HG03095 (cell line): ENCODE results near the gene IKZF1.

Experiments
- ATAC-seq: cut with Tn5 transposase; IDR thresholded peaks from one replicate; pipeline ENCODE4 v1.9.1; 2021; ENCODE audit warnings: moderate library complexity; ENCODE audit not compliant: unreplicated experiment

IKZF1 gene

GRCh38 chr7:50351267-50351666, 46.8 kb downstream of the IKZF1 start:
- no peak for ATAC-seq

- peak; percentile 83 for ATAC-seq
Observed at GRCh38 chr7:50352282-50352681, 47.8 kb downstream of the IKZF1 start.

DNA sequence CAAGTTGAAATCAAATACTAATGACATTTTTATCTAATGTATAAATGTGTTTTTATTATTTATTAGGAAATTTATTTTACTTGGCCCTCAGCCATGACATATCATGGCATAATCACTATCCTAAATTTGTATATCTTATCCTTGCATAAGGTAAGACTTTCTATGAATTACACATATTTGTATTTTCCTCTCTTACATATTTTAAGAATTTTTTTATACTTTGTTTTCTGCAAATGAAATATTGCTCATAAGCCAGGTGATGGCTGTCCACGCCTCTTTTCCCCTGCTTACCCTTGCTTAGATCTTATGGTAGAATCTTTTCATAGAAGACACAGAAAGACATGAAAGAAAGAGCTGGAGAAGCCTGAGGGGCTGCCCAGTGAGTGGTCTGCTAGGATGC, 48.2 kb downstream of the IKZF1 start:
- ATAC-seq: no peak

GRCh38 chr7:50353201-50353600, 48.7 kb downstream of the IKZF1 start:
- ATAC-seq: no peak

DNA sequence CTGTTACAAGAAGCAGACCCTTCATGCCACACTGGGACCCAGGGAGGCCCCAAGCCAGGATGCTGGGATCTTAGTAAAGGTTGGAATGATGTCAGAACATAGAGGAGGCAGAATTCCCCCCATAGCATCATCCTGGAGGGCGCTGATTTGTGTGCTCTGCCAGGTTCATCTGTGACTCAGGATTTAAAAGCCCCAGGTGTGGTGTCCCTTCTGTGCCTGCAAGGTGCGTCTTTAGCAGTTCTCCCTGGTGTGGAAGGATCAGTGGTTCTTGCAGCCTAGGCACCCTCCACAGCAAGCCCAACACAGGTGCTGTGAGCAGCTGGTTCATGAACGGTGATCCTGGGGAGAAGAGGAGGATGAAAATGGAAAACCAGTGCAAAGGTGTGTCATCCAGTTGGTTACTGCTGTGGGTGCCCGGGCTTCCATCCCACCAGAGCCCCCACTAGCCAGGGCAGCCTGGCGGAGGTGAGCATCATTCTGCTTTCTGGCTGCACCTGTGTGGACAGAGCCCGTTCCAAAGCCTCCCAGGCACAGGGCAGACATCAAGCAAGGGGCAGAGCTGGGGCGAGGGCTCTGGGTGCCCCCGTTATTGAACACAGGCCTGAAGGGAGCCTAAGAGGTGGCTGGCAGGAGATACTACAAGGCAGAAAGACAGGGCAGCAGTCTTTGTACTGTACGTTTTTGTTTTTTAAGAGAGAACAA, 49.5 kb downstream of the IKZF1 start:
- no peak for ATAC-seq

- no peak for ATAC-seq
Observed at GRCh38 chr7:50355817-50356178, 51.3 kb downstream of the IKZF1 start.

DNA sequence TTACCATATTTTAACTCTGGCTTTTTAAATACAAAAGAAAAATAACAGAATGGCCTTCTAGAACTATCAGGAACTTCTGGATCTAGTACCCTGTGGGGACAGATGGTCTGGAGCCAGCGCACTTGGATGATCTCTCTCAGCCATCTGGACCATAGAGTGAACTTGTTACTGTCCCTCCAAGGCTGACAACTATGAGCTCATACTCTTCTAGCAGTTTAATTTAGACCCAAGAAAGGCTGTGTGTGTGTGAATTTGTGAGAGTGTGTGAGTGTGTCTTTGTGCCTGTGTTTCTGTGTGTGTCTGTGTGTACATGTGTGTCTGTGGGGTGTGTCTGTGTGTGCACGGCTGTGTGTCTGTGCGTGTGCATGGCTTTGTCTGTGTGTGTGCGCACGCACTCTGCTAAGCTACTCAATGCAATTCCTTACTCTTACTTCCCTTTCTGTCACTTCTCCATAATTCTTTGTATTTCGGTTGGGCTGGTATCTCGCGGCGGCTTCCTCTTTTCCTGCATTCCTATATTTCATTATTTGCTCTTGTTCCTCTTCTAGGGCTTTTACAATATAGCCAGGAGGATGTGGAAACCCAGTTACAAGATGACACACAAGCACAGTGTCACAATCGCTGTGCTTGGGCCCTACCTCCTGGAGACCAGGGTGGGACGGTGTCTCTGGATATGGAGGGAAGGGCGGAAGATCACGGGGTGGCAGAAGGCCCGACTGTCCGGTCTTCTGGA, 51.9 kb downstream of the IKZF1 start:
- ATAC-seq: no peak

DNA sequence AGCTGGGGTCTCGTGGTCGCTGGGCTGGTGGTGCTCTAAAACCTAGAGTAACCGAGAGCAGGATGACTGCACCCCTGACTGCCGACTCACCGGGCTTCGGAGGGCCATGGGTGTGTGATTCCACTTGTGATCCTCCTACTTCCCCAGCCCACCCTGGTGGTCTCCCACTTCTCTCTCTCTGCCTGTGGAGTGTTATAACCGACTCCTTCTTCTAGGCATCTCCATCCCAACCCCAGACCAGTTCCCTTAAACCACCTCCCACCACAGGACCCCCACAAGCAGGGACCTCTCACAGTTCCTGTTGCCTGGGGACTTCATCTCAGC, 52.4 kb downstream of the IKZF1 start:
- no peak for ATAC-seq

DNA sequence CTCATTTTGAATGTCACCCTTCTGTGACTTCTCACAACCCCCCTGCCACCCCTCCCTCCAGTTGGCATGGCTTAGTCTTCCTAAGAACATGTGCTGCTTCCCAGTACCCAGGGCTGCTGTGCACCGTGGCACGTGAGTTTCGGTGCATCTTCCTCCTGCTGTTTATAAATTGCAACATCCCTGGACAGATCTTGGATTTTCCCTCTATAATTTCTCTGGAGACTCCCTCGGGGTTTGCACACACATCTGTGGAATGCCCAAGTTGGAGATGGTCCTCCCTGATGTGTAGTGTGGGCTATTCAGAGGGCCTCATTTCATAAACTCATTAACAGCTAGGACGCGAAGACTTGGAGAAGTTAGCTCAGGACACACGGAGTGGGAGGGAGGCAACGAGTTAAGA, 52.9 kb downstream of the IKZF1 start:
- no peak for ATAC-seq

GRCh38 chr7:50358041-50358705, 53.7 kb downstream of the IKZF1 start:
- ATAC-seq: no peak

DNA sequence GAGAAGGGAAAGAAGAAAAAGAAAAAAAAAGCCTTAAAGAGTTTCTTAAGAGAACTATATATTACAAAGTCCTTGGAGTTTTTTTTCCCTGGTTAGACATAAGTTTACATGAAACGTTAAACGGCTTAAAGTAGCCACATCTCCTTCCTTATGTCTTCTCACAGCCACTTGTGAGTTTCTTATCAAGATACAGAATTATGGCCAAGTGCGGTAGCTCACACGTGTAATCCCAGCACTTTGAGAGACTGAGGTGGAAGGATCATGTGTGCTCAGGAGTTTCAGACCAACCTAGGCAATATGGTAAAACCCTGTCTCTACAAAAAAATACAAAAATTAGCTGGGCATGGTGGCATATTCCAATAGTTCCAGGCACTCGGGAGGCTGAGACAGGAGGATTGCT, 54.3 kb downstream of the IKZF1 start:
- no peak for ATAC-seq

DNA sequence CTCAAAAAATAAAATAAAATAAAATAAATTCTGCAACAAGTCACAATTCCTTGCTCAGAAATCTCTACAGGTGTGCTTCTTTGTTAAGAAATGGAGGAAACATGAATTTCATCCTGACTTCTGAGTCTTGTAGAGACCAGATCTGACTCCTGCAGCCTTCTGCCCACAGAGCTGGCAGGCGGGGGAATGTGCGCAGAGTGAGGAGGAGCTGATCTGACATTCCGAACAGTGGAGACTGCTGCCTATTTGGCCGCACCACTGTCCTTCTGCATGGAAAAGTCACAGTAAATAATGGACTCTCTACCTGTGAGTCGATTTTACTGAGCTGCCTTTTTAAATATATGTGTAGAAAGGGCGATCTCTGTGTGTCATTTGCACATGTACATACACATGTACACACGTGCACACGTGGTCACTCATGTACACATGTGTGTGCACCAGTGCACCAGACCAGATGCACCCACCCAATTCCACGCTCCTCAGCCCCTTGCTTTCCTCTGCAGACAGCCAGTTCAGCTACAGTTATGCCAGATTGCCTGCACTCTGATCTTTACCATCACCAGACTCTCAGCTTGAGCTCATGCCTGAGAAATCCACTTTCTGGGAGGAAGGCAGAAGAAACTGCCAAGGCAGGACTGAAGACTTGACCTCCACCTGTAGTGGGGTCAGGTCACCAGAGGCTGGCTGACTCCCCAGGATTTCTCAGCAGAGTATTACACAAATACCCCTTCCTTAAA, 54.9 kb downstream of the IKZF1 start:
- no peak for ATAC-seq

GRCh38 chr7:50359995-50360925, 55.7 kb downstream of the IKZF1 start:
- no peak for ATAC-seq

GRCh38 chr7:50362142-50362541, 57.6 kb downstream of the IKZF1 start:
- ATAC-seq: no peak

GRCh38 chr7:50362712-50363282, 58.3 kb downstream of the IKZF1 start:
- ATAC-seq: no peak

DNA sequence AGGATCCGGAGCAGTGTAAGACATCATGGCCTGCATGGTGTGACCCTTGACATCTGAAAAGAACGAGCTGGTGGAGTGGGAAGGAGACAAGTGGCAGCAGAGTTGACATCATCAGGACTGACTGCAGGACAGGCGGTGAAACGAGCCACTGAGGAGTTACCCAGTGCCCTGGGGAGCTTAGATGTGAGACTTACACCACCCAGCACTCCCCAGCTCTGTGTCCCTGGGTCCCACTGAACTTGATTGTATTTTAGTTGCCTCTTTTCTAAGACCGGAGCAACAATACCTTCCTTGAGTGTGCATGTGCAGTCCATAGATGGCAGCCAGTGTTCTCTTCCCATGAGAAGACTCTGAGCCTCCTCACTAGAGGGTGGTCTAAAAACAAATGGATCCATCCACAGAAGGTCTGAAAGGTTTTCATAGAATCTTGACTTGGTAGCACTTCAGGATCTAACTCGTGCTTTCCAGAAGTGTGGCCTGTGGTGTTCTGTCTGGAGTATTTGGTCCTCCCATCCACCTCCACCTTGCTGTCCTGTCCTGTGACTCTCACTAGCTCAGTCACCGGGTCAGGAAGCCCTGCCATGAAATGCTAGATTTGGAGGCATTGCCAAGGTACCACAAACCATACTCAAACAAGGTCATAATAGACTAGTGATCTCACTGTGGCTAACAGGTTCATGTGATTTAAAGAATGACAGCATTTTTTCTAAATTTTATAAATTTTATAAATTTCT, 59.0 kb downstream of the IKZF1 start:
- no peak for ATAC-seq

DNA sequence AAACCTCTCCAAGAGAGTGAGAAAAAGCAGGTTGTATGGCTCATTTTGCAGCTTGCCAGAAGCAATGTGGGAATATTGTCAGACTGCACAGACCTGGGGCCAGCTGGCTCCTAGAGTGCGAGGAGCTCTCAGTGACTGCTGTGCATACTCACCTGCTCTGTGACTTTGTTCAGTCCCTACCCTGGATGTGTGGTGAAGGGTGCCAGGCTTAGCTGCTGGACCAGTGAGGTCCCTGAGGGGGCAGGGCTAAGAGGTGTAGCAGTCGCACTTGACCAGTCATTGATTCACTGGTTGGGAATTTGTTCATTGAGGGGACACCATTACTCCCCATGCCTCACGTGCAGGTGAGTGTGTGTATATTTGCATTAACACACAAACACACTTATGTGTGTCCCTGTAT, 60.1 kb downstream of the IKZF1 start:
- no peak for ATAC-seq

- ATAC-seq: no peak
Observed at GRCh38 chr7:50366311-50366710, 61.8 kb downstream of the IKZF1 start.

- ATAC-seq: no peak
Observed at GRCh38 chr7:50367100-50367499, 62.6 kb downstream of the IKZF1 start.

GRCh38 chr7:50367570-50367969, 63.1 kb downstream of the IKZF1 start:
- ATAC-seq: no peak
